ENCODE results near the gene DOCK4.
"Not testable (repeated sequence)": the region's sequence is repeated elsewhere in the genome, so short reads cannot be mapped to it uniquely, and the experiment has no call there.

DNA sequence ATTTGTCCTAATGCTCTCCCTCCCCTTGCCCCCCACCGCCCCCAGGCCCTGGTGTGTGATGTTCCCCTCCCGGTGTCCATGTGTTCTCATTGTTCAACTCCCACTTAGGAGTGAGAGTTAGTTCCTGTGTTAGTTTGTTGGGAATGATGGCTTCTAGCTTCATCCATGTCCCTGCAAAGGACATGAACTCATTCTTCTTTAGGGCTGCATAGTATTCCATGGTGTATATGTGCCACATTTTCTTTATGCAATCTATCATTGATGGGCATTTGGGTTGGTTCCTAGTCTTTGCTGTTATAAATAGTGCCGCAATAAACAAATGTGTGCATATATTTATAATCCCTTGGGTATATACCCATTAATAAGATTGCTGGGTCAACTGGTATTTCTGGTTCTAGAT lies 297.5 kb downstream of the DOCK4 start:
- TF ChIP-seq, protein P1, sequence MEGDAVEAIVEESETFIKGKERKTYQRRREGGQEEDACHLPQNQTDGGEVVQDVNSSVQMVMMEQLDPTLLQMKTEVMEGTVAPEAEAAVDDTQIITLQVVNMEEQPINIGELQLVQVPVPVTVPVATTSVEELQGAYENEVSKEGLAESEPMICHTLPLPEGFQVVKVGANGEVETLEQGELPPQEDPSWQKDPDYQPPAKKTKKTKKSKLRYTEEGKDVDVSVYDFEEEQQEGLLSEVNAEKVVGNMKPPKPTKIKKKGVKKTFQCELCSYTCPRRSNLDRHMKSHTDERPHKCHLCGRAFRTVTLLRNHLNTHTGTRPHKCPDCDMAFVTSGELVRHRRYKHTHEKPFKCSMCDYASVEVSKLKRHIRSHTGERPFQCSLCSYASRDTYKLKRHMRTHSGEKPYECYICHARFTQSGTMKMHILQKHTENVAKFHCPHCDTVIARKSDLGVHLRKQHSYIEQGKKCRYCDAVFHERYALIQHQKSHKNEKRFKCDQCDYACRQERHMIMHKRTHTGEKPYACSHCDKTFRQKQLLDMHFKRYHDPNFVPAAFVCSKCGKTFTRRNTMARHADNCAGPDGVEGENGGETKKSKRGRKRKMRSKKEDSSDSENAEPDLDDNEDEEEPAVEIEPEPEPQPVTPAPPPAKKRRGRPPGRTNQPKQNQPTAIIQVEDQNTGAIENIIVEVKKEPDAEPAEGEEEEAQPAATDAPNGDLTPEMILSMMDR (conservative IDR thresholded peaks at IDR 0.05 in 1 of 2, IDR thresholded peaks at IDR 0.05 in 1 of 2; ENCODE audit: extremely low read depth in 1 of 2, insufficient read depth in 1 of 2, low read depth in 1 of 2, low read length in 2 of 2) = not testable (repeated sequence)
- not testable (repeated sequence) for TF ChIP-seq EZH2 (IDR thresholded peaks at IDR 0.05; ENCODE audit: borderline replicate concordance, low read length)

Measured in mammary epithelial cell (primary cell).